Activated CD4-positive, alpha-beta T cell treated with anti-CD3 and anti-CD28 coated beads, Interleukin-2, amount 50 U/mL, for 4 hours (primary cell): ENCODE measurements around the gene PEMT.

Experiments
- DNase-seq, 2 experiments: peaks; one replicate each; pipeline ENCODE4 v3.0.0-alpha.2; 2020

The PEMT gene

DNA sequence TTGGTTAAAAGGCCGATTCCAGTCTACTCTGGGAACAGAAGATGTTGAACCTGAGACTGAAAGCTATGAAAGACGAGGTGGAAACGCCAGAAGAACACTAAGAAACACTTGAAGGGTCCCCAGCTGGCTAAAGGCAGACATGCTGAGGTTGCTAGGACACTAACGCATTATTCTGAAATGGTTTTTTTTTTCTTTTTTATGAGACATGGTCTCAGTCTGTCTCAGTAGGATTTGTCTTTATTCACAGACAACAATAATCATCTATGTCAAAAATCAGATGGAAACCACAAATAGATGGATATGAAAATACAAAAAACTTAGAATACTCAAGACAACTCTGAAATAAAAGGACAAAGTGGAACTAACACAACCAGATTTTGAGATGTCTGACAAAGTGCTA, 60.4 kb downstream of the PEMT start:
- no peak for DNase-seq

DNA sequence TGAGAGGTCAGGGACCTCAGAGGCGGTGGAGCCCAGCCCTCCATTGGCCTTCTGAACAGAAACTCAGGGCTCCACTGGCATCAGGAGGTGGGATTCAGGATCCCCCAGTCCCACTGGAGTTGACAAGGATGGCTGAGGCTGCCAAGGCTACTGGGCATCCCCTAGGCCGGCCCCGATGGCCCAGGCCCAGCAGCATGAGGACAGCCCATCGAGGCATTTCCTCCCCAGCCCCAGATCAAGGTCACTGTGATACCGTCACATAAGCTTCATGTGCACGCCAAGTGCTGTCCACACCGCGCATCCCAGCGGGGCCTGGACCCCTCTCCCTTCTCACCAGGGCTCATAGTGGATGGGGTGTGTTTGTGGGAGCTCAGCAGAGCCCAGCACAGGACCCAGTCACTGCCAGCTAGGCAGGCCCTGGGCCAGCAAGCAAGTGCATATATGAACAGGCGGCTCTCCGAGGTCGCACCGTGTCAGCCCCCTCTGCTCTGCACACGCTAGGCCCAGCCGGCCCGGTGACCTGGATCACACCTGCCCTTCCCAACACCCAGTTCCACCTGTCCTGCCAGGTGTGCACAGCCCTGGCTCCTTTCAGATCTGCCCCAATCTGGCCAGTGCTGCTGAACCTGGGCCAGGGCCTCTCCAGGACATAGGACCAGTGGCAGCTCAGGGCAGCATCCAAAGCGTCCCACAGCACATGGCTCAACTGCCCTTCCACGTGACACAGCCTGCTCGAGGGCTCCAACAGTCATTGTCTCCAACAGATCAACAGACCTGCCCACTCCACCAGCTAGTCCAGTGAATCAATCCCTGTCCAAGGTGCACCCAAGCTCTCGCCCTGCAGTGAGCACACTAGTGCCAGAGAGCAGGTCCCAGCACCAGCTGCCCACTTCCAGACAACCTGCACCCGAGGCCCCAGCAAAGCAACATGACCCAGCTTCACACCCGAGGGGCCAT, 62.5 kb downstream of the PEMT start:
- DNase-seq: no peak

DNA sequence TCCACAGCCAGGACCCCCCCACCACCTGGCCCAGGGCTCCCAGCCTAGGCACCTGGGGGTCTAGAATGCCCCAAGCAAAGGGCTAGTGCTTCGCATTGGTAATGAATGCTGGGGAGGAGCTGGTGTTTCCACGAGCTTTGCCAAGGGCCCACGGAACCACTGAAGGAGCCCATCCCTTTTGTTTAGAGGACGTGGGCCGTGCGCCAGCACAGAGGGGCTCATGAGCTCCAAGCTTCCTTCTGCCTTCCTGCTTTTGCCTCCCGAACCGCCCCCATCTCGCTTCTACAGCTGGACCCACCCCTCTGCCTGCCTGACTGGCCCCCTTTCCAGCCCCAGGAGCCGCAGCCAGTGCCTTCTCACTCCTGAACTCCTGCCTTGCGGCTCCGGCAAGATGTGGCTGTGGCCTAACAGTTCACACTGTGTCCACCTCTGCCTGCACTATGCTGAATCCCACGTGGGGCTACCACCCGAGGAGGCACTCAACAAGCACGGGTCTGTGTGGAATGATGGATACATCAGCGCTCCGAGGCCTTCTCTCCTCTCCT, 63.5 kb downstream of the PEMT start:
- no peak for DNase-seq

DNA sequence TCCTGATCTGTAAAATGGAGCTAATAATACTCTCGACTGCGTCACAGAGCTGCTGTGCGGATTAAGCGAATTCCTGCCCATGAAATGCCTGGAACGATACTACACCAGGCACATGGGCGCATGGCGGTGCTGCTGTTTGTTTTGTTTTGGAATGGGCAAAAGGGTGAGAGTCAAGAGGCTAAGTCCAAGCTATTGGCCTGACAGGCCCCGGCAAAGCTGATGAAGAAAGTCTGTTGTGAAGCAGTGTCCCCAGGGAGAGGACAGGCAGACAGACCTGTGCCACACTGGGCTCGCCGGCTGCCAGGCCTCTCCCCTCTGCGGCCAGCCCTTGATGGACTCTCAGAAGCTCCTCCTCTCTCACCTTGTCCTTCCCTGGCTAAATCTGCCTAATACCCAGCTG, 64.0 kb downstream of the PEMT start:
- no peak for DNase-seq

DNA sequence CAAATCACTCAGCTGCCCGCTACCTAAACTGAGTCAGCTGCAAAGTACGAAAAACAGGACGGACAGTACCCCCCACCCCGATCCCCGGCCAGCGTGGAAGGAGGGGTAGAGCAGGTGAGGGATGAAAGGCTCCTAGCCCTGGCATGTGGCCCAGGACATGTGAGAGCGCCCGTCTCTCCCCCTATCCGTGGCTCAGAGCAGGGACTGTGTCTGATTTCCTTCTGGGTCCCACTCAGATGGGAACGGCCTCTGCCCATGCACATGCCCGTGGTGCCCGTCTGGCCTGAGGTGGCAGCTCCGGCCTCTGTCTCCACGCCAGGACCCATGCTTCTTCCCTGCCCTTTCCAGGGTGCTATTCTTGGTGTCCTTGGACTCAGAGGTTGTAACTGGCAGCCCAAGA, 65.1 kb downstream of the PEMT start:
- no peak for DNase-seq

DNA sequence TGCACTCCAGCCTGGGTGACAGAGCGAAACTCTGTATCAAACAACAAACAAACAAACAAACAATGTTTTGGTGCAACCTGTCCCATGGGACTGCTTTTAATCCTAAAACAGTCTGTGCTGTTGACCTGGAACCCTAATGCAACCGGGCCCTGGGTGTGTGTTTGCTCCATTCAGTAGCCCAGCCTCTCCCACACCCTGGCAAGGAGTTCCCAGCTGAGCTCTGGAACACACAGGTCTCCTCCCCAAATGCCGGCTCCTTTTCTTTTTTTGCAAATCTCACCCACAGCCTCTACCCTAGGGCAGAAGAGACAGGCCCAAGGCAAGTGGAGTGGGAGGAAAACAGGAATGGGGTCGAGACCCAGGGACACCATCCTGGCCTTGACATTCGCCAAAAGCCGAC, 65.6 kb downstream of the PEMT start:
- DNase-seq: no peak

DNA sequence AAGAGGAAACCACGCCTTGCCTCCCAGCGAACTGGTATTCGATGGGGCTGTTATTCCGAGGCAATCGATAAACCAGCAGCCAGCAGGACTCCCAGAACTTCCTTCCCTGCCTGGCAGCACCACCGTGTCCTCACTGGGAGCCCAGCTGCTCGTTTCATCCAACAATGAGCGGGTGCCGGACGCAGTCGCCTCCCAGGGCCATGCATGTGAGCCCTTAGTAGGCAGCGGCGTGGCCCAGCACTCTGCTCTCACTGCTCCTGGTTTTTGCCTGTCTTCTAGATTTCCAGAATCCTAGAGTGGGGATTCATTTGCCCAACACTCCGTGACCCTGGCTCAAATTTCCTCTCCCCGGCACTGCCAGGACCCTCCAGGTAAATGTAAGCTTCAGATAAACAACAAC, 66.2 kb downstream of the PEMT start:
- DNase-seq: no peak

DNA sequence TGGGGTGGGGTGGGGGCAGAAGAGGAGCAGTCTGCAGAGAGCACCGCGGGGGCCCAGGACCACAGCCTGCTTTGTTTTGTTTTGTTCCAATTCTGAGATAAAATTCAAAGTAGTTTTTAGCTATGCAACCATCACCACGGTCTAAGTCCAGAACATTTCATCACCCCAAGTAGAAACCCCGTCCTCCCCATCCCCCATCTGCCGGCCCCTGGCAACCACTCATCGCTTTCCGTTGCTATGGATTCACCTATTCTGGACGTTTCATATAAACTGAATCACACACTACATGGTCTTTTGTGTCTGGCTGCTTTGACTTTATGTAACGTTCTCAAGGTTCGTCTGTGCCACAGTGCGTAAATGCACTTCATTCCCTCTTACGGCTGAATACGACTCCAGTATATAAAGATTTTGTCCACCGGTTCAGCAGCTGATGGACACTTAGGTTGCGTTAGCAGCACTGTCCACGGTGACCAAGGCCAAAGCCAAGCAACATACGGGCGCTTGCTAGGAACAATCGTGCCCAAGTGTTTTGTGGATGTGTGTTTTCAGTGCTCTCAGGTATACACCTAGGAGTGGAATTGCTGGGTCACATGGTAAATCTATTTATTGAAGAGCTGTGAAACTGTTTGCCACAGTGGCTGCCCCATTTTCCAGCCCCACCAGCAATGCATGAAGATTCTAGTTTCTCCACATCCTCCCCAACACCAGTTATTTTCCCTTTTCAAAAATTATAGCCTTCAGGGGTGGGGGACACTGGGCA, 67.6 kb downstream of the PEMT start:
- DNase-seq: no peak

DNA sequence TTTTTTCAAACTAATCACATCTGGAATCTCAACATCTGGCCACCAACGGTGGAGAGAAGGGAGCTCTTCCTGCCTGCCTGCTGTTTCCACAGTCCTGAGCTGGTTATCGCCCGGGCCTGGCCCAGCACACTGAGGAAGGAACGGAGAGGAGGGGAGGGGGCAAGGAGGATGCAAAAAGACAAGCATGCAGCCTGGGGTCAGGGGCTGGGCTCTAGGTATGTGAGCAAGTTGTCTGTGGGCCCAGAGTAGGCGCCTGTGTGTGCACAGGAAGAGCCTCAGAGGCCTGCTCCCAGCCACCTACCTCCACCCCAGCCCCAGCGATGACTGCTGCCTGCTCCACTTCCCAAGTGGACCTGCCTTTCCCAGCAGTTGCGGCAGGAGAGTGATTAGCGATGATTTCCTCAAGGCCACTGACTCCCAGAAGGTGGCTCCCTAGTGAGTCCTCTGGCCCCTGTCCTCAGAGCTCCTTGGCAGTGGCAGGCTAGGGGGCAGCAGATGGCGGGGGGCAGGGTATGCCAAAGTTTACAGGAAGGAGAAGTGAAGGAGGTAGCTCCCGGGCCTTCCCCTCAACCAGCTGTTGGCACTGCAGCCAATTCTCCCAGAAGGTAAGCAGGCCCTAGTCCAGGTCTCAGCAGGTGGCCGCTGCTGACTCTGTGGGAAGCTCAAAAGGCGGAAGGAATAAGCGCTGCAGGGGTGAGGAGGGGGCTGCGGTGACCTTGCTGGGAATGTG, 68.3 kb downstream of the PEMT start:
- no peak for DNase-seq

DNA sequence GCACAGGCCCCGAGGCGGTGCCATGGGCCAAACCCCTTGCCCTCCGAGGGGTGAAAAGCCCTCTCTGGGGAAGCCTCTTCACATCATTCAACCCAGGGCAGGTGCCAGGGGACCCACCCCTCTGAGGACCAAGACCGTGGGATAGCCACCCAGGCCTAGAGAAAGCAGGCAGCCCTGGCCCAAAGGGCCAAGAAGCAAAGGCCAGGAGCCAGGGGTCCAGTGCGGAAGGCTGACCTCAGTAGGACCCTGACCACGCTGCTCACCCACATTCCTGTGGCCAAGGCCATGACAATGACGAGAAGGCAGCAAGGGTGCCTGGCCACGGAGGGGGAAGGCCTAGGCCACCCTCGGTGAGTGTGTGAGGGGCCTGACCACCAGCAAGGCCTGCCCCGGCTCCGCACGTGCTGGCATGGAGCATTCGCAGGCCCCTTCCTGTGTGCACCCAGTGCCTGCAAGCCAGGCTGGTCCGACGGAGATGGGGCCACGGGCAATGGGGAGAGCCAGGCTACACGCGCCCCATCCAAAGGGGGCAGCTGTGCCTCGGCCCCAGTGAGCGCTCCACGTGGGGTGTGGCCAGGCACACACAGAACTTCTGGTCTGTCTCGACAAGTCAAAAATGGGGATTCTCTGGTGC, 70.8 kb downstream of the PEMT start:
- DNase-seq: no peak

DNA sequence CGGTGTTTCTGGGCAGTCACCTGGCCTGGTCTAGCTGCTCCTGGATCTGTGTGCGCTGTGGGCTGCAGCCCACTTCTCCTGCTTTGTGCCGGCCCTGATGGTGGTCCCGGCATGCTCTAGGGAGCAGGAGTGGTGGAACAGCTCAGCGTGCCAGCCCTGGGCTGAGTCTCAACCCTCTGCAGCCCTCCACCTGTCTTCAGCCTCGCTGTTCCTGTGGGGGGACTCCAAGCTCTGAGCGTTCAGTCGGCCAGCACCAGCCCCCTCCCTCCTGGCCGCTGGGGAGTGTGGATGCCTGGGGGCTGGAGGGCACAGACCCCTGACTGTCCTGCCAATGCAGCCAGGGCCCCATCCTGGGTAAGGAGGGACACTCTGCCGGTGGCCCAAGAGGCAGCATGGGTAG, 71.6 kb downstream of the PEMT start:
- no peak for DNase-seq

DNA sequence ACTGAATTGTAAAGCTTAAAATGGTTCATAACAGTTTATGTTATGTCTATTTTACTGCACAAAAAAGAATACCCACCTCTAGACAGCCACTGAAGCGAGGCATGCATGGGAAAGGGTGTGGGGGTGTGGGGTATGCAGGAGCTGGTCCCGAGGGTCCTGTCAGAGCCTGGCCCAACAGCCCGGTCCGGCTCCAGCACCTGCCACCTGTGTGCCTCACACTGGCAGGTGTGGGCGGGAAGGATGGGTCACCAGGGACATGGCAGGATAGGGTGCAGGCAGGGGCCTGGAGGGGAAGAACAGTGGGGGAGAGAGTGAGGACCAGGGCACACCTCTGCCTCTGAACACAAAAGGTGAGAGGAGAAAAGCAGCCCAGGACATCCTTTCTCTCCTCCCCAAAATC, 72.6 kb downstream of the PEMT start:
- no peak for DNase-seq

DNA sequence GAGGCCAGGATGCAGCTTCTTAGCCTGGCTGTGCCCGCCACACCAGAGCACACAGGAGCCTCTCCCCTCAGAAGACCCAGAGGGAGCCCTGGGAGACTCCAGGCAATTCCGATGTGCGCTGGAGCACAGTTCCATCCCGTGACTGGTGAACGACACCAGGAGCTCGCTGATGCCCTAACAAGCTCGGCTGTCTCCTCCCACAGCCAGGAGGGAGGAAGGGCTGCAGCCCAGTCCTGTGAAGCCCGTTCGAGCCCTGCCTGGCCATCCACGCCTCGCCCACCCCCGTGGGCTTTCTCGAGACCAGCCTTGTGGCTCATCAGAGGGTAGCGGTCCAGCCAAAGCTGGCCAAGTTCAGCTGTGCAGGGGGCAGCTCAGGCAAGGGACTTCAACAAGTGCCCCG, 73.5 kb downstream of the PEMT start:
- DNase-seq: no peak

DNA sequence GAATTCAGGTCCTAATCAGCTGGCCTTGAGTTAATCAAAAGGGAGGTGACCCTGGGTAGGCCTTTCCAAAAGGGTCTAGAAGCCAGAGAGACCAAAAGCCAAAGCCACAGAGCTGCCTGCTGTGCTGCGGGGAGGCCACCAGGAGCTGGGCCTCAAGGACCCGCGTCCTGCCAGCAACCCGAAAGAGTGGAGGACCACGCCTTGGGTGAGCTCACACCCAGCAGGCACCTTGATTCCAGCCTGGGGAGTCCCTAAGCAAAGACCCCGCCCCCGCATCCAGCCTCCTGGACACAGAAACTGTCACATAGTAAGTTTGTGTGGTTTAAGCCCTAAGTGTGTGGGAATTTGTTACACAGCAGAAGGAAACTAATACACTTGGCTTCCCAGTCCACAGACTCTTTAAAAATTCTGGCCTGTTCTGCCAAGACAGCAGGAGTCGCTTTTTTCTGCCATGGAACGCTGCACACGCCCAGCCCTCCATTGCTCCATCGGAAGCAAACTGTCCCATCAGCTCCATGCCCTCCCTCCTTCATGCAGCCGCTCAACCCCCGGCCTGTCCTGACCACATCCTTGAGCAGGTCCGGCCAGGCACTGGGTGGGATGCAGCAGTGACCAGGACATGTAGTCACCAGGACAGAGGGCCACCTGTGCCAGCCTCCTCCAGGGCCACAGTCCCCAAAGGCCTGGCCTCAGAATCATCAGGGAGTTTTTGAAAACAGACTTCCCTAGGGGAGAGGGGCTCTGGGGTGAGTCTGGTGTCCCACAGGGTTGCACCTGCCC, 74.4 kb downstream of the PEMT start:
- DNase-seq: no peak

DNA sequence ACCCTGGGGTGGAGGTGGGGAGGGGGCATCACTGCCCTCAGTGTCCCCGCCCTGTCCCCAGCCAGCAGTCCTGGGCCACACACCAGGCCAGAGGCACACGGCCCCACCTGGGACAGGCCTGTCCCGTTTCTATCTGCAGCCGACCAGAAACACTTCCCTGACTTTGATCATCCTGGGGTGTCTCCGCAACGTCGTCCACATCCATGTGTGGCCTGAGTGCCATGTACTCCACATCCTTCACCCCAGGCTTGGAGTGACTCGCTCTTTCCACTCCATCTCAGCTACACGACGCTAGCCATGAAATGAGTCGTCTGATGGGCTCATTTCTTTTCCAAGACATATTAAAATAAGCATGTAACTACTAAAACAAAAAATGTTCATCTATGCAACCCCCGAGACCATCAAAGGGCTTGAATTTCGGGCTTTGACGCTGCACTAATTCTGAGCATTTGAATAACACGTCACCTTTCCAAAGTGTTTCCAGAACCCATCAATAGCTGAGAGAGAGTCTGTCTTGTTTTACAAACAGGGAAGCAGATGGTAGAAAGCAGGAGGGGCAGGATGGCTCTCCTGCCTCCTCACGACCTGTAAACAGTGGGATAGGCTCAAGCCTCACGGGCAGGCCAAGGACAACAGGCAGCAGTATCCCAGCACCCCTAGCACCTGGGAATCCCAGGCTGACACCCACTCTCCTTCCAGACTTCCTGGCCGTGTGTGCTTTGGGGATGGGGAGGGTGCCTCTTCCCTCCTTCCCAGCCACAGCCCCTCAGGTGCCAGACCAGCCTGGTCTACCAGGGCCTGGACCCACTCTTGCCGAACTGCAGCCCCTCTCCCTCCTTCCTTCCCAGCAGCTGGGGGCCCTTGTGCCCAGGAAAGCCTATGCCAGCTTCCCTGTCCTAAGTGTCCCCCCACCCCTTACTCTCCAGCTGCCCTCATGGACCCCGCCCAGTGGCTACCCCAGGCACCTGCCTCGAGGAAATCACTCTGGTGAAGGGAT, 75.3 kb downstream of the PEMT start:
- no peak for DNase-seq

DNA sequence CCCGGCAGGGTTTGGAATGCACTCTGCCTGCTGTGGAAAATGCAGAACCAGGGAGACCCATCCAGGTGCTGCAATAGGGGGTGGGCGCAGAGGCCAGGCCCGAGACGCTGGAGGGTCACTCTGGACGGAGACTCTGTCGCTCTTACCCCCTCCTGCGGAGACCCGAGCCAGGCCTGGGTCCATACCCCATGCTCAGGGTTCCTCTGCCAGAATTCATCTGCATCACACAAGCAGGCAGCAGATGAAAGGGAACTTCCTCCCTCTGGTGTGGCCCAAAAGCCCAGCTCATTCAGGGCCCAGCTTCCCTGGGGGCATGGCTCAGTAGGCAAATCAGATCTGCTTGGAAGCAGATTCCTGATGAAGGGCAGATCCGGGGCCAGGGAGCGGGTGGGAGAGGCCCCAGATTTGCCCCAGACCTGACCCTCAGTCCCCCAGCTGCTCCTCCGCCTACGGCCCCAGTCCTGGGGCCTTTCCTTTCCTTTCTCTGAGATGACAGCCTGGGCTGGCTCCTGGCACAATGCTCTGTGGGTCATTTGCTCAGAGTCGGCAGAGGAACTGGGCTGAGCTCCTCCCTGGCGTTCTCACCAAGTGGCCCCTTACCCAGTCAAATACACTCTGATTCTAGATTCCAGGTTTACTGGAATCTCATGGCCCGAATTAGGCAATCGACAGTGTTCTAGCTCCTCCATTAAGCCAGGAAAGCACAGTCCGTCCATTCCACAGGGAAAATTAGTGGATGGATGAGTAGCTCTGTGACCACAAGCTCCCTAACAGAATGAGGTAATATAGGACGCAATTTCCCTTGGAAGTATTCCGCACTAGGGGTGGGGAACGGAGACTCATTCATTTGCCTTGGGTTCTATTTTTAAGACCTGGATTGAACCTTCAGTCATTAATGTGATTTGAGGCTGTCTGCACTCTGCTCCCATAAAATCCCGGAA, 76.2 kb downstream of the PEMT start:
- no peak for DNase-seq

DNA sequence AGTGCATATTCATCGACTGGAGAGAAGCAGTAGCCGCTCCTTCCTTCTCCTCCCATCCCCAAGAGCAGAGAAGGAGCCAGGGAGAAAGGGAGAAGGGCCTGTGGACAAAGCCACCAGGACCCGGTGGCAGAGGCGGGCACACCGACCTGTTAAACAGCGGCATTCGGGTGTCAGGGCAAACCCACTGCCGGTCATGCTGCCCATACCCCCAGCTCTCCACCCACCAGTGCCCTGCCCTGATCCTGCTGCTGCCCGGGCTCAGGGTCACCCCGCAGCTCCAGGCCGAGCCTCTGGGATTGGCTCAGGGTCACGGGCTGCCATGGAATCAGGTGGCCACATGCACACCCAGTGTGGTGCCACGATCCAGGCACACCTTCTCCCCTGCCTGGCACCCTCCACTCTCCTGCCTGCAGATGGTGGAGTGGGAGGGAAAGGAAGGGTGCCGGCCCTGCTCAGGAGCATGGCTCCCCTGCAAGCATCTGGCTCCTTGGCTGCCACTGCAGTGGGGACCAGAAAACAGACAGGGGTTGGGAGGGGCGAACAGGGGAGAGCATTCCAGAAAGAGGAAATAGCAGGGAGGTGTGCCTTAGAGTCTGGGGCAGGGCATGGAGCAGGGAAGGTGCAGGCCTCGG, 77.0 kb downstream of the PEMT start:
- DNase-seq: no peak

DNA sequence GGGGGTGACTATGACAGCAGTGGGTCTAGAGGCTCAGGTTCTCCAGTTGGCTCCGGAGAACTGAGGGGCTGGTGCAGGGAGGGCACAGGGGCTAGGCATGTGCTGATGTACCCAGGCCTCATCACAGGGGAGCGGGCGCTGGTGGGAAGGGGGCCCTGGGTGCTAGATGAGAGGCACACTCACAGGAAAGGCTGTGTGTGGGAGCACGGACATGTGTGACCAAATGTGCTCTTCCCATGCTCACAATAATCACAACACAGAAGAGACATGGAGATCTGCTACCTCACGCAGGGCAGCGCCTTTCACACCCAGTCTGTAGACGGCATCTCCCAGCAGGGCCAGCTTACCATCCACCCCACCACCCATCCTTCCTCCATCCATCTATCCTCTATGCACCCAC, 77.9 kb downstream of the PEMT start:
- DNase-seq: no peak

DNA sequence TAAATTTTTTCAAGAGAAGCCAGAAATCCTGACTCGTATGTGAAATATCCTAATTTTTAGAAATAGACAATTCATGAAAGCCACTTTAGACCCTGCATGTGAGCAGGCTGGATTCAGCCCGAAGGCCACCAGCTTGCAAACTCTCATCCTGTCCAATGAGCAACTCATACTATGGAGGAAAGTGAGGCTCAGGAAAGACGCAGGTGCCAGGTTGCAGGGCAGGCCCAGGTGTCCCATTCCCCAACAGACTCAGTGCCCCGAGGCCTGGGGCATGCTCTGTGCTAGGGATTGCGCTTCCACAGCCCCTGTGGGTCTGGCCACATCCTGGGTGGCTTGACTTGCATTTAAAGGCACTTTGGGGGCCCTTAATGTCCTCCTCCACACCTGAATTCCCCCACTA, 78.6 kb downstream of the PEMT start:
- DNase-seq: no peak
